ENCODE measurements around the gene TEPSIN. TPM values are rescaled to one million over a fixed set of nuclear protein-coding genes. Genes with fewer than 3 reads are reported as not detected.

Gene TEPSIN
- total RNA-seq, 4 donors from 2014 or later = 38.0 to 156 (median 79.4) TPM

DNA sequence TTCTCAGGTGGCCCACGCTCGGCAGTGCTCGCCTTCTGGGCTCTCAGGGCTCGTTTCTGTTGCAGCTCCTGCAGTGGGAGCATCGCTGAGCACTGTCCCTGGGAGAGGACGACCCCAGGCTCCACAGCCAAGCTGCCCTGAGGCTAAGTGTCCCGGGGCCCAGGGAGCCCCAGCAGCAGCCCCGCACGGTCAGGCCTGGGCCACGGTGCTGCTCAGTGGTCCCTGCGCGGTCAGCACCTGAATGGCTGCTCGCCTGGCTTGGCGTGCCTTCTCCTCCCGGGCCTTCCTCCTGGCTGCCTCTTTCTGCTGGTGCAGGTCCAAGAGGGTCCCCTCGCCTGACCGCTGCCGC is 39.4 kb downstream of the TEPSIN start:
- Histone ChIP-seq H3K4me3 (no peak overlapping the region), H3K4me1 (no peaks in the 10 kb centered on the region), H3K27me3 (no peaks in the 10 kb centered on the region), H3K27ac (no peak overlapping the region), H3K9me3 (no peaks in the 10 kb centered on the region), H3K36me3 (no peaks in the 10 kb centered on the region)
- TF ChIP-seq POLR2A (IDR thresholded peaks at IDR 0.05) = no peak
- TF ChIP-seq, protein P1, sequence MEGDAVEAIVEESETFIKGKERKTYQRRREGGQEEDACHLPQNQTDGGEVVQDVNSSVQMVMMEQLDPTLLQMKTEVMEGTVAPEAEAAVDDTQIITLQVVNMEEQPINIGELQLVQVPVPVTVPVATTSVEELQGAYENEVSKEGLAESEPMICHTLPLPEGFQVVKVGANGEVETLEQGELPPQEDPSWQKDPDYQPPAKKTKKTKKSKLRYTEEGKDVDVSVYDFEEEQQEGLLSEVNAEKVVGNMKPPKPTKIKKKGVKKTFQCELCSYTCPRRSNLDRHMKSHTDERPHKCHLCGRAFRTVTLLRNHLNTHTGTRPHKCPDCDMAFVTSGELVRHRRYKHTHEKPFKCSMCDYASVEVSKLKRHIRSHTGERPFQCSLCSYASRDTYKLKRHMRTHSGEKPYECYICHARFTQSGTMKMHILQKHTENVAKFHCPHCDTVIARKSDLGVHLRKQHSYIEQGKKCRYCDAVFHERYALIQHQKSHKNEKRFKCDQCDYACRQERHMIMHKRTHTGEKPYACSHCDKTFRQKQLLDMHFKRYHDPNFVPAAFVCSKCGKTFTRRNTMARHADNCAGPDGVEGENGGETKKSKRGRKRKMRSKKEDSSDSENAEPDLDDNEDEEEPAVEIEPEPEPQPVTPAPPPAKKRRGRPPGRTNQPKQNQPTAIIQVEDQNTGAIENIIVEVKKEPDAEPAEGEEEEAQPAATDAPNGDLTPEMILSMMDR (IDR thresholded peaks at IDR 0.05) = no peak
- no peak for DNase-seq

DNA sequence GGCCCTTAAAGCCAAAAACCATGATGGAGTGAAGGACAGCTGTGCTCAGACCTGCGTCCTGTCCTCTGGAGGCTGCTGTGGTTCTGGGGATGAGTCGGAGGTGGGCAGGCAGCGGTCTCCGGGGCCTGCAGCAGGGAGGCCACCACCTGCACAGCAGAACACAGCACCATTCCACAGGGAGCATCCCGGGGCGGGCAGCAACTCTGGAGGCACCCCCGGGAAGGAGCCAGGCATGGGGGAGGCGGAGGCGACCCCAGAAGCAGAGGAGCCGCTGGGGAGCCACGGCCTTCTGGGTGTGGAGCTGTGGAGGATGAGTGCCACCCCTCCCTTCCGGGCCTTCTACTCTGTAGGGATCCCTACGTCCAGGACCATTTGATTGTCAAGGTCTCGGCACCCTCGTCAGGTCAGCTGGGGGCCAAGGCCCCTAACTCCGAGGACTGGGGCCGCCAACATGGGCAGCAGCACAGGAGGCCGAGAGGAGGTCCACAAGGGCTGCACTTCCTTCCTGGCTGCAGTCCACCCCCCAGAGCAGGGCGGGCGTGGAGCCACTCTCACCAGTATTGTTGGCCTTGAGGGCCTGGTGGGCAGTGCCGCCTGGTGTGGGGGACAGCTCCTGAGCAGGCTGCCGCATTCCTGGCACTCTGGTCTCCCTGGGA is 39.9 kb downstream of the TEPSIN start:
- Histone ChIP-seq H3K27me3 (no peaks in the 10 kb centered on the region), H3K36me3 (no peaks in the 10 kb centered on the region), H3K4me3 (no peak overlapping the region), H3K27ac (no peak overlapping the region), H3K4me1 (no peaks in the 10 kb centered on the region), H3K9me3 (no peaks in the 10 kb centered on the region)
- no peak for DNase-seq
- TF ChIP-seq POLR2A (IDR thresholded peaks at IDR 0.05) = no peak
- TF ChIP-seq, protein P1 (IDR thresholded peaks at IDR 0.05) = no peak

DNA sequence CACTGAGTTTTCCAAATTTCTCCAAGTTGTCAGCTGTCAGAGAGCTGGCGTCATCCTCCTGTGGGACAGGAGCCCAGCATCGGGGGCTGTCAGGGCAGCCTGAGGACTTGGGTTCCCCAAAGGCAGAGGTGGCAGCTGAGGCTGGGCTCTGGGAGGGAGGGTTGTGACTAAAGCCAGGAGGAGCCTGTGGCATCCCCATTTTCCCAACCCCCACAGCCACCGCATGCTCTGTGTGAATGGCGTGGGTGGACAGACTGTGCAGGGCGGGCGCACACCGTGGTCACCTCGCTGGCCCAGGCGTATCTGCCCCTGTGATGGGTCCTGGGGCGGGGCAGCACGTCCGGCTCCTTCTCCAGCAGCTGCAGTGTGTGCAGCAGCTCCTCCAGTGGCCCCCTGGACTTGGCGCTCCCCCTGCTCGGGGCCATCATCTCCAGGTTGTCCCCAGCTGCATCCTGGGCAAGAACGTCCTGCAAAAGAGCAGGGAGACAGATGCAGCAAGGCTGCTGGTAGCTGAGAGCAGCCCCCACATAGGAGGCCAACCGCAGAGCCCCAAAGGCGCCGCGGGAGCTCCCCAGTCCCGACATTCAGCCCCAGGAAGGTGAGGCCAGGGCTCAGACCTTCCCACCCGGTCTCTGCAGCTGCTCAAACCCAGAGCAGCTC is 40.9 kb downstream of the TEPSIN start:
- TF ChIP-seq, protein P1 (IDR thresholded peaks at IDR 0.05) = no peak
- no peak for TF ChIP-seq POLR2A (IDR thresholded peaks at IDR 0.05)
- no peak overlapping the region for H3K4me3 ChIP-seq
- H3K27ac ChIP-seq = no peak overlapping the region
- DNase-seq = no peak
- no peaks in the 10 kb centered on the region for H3K27me3 ChIP-seq
- H3K4me1 ChIP-seq = no peaks in the 10 kb centered on the region
- H3K9me3 ChIP-seq = no peaks in the 10 kb centered on the region
- no peaks in the 10 kb centered on the region for H3K36me3 ChIP-seq

DNA sequence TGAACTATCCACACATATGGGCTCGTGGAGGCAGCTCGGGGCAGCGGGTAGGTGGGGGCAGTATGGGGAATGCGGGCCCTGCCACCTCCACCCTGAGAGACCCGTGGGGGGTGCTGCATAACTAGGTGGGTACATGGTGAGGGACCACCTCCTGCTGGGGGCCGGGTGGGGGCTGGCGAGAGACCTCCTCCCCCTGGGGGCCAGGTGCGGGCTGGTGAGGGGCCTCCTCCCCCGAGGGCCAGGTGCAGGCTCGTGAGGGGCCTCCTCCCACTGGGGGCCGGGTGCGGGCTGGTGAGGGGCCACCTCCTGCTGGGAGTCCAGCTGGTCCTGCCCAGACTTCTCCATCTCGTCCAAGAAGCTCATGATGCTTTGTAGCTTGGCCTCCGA is 41.5 kb downstream of the TEPSIN start:
- Histone ChIP-seq H3K36me3 (no peaks in the 10 kb centered on the region), H3K27me3 (no peaks in the 10 kb centered on the region), H3K4me1 (no peaks in the 10 kb centered on the region), H3K27ac (no peak overlapping the region), H3K4me3 (no peak overlapping the region), H3K9me3 (no peaks in the 10 kb centered on the region)
- TF ChIP-seq POLR2A (IDR thresholded peaks at IDR 0.05) = no peak
- TF ChIP-seq, protein P1 (IDR thresholded peaks at IDR 0.05) = no peak
- no peak for DNase-seq

DNA sequence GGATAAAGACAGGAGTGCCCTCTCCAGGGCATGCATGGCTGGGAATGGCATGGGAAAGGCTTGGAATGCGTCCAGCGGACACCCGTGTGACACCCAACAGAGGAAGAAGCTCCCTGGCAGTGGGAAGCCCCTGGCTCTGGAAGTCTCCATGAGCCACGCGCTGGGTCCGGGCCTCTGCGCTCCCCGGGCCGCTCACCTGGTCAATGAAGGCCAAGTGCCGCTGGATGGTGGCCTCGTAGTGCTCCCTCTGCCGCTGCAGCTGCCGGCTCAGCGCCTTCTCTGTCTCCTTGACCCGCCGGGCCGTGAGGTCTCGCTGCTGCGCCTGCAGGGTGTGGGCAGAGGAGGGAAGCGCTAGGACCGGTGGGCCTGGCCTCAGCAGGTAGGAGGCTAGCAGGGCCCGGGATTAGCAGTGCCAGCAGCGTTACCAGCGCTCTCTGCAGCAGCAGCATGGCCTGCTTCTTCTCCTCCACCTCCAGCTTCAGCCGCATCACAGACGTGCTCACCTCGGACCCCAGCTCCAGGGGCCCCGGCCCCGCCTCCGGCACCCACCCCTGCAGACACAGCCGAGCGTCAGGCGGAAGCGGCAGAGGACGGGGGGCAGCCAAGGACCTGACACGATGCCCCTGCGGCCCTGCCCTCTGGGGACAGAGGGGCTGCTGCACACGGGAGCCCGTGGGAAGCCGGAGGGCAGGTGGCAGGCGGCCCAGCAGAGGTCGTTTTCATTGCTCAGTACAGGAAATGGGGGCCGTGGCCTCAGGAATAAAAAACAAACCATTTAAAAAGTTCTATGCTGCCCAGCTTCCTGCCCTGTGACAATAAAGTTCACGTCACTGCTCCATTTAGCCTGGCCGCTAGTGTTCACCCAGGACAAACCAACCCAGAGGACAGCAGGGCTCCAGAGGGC is 42.1 kb downstream of the TEPSIN start:
- Histone ChIP-seq H3K27me3 (no peaks in the 10 kb centered on the region), H3K36me3 (no peaks in the 10 kb centered on the region), H3K9me3 (no peaks in the 10 kb centered on the region), H3K4me1 (no peaks in the 10 kb centered on the region), H3K4me3 (no peak overlapping the region), H3K27ac (no peak overlapping the region)
- no peak for DNase-seq
- TF ChIP-seq, protein P1 (IDR thresholded peaks at IDR 0.05) = no peak
- no peak for TF ChIP-seq POLR2A (IDR thresholded peaks at IDR 0.05)

Data from Peyer's patch (tissue), 4 donors.